GM18505 (cell line): ENCODE data around the gene PORCN.
A peak's percentile ranks its signal among the peaks of the same experiment; 100 is the strongest.

ENCODE experiments used
- ATAC-seq: cut with Tn5 transposase; IDR thresholded peaks from one replicate; pipeline ENCODE4 v1.9.1; 2021; ENCODE audit not compliant: unreplicated experiment
- POLR2A ChIP-seq: IDR thresholded peaks from 4 replicates; pipeline ENCODE4 v1.6.1; 2011; ENCODE audit warnings: borderline replicate concordance; ENCODE audit not compliant: insufficient read depth, insufficient read length; ENCODE audit errors: extremely low read depth

The PORCN gene

DNA sequence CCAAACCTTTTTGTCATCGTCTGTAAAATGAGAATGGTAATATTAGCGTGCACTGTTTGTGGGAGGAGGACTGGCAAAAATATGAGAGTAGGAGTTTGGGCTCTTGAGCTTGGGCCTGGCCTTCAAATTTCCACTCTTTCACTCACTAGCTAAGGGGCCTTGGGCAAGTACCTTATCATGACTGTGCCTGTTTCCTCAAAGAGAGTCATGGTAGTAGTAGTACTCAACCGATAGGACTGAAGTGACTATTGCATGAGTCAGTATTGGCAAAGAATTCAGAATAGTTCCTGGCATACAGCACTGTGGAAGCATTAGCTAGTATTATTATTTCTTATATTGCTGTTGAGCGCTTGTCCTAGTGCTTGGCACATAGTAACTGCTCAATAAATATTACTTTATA lies 49.5 kb downstream of the PORCN start:
- ATAC-seq: no peak
- no peak for TF ChIP-seq POLR2A

GRCh38 chrX:48559636-48560035 lies 50.8 kb downstream of the PORCN start:
- no peak for TF ChIP-seq POLR2A
- ATAC-seq: no peak

DNA sequence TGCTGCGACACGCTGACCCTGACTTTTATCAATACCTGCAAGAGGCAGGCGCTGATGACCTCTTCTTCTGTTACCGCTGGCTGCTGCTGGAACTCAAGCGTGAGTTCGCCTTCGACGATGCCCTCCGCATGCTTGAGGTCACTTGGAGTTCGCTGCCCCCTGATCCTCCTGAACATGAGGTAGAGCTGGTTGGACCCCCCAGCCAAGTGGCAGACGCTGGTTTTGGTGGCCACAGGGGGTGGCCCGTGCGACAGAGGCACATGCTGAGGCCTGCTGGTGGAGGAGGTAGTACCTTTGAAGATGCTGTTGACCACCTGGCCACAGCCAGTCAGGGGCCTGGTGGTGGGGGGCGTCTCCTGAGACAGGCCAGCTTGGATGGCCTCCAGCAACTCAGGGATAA lies 51.3 kb downstream of the PORCN start:
- ATAC-seq: no peak
- no peak for TF ChIP-seq POLR2A

- ATAC-seq: no peak
- no peak for TF ChIP-seq POLR2A
Measured at GRCh38 chrX:48560681-48561080, 51.9 kb downstream of the PORCN start.

- no peak for TF ChIP-seq POLR2A
- ATAC-seq: peak; percentile 30
Measured at GRCh38 chrX:48569958-48570357, 61.2 kb downstream of the PORCN start.
